Measurements from ENCODE around the gene MTARC1.
A peak's percentile ranks its signal among the peaks of the same experiment; 100 is the strongest.

MTARC1 gene

DNA sequence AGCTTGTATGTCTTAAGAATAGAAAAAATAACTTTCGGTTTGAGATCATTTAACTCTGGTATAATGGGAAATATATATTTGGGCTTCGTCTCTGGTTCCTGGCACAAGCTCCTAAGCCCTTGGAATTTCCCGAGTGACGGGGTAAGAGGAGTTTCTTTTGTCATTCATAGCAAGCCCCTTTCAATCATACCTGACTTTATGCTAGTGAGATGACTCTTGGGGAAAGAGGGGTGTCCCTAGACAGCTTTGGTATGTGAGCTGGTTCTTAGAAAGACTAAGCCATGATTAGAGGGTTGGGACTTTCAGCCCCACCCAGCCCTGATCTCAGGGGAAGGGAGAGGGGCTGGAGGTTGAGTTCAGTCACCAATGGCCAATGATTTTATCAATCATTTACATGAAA is 13.9 kb upstream of the MTARC1 start:
- no peak for DNase-seq

- DNase-seq: peak; percentile 11
Measured at GRCh38 chr1:220775240-220775853, 11.4 kb upstream of the MTARC1 start.

DNA sequence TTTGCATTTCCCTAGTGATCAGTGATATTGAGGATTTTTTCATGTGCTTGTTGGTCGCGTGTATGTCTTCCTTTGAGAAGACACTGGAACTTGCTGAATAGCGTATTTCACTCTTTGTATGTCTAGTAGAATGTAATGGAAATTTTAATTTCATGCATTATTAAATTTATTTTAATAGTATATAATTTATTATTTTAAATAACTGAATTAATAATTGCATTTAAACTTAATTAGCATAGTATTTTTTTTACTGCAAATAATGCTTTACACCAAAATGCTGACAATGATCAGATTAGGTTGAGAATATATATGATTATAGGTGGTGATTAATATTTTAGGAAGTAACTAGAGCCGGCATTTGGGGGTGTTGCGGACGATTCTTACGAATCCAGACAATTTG is 10.5 kb upstream of the MTARC1 start:
- no peak for DNase-seq

DNA sequence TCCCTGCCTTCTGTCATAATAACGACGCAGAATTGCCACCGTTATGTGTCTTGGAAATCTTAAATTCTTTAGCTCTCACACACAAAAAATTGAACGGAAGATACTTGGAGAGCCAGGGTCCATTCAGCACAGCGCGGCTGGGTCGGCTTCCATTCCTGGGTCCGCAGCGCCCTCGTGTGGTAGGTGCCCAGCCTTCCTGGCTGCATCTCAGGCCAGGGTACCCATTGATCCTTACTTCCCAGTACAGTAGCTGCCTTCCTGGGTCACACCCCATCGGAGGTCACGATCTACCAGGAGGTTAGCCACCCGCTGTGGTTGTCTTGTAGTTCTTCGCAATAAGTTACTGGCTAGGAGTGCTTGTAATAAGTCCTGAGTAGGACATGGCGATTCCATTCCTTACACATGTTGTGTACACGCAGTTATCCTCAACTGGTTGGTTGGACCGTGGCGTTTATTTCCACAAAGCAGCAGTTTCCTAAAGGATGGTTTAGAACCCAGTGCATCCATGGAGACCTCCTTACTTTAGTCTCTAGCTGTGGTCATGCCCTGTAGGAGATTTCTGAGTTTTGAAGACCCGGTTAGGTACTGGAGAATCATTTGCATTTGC is 9.9 kb upstream of the MTARC1 start:
- peak; percentile 71 for DNase-seq

- no peak for DNase-seq
Measured at GRCh38 chr1:220783453-220783852, 3.3 kb upstream of the MTARC1 start.

DNA sequence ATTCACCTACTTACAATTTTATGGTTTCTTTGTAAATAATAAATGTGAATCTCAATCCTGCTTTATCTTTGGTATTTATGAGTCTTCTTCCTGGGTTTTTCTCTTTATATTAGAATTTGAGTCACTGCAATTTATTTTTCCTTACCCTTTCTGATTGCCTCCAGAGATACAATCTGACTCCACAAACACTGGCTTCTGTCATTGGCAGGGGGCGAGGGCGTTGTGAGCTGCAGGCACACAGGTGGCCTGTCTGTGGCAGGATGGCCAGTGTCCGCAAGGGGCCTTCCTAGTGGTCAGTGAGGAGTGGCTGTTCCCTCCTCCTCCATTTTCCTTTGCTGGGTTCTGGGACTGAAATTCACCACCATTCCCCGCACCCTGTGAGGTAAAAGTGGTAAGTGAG is 2.0 kb upstream of the MTARC1 start:
- no peak for DNase-seq

GRCh38 chr1:220785166-220786056 is 1.3 kb upstream of the MTARC1 start:
- DNase-seq: no peak

DNA sequence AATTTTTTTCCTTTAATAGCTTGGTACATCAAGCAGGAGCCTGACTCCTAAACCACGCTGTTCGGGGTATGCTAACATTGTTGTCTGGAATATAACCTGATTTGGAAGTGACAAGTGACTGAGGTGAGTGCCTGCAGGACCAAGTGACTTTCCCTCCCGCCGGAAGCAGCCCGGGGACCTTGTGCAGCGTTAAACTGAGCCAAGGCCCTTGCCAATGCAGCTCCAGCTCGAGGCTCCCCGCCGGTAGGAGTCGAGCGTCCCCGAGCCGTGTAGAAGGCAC is 716 bp upstream of the MTARC1 start:
- DNase-seq: no peak

DNA sequence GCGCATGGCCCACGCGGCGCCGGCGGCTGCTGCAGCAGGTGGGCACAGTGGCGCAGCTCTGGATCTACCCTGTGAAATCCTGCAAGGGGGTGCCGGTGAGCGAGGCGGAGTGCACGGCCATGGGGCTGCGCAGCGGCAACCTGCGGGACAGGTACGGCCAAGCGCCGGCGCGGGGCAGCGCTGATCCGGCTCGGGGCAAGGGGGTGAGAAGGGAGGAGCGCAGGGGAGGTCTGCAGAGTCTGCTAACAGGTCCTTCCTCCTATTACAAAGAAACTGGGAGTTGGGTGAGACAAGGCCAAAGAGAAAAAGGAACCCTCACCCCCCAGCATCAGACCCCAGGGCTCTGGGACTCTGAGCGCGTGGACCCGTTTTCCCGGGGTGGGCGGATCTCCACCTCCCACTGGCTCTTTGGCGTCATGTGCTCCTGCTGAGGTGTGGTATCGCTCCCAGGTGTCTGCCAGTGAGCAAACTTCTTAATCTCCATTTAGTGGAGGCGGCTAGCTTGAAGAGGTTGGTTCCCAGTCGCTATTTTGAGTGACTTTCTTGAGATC is 431 bp downstream of the MTARC1 start:
- no peak for DNase-seq

- DNase-seq: no peak
Measured at GRCh38 chr1:220788900-220789299, 2.2 kb downstream of the MTARC1 start.

- no peak for DNase-seq
Measured at GRCh38 chr1:220789532-220790147, 2.9 kb downstream of the MTARC1 start.

GRCh38 chr1:220791285-220791684 is 4.6 kb downstream of the MTARC1 start:
- peak; percentile 1 for DNase-seq

DNA sequence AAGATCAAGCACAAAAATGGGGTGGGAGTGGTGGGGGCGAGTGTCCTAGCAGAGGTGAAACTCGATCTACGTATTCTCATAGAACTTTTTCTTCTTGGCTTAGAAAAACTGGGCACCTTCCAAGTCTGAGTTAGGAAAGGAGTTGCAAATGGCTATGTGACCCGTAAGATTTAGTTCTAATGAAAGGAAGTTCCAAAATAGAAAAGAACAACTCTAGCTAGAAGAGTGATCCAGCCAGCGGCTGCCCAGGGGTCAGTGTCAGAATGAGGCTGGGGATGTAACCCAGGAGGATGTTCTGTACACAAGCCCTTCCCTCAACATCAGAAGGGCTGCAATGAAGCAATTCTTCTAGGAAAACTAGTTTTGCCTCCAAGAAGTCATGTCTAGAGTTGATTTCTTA is 5.2 kb downstream of the MTARC1 start:
- DNase-seq: no peak

DNA sequence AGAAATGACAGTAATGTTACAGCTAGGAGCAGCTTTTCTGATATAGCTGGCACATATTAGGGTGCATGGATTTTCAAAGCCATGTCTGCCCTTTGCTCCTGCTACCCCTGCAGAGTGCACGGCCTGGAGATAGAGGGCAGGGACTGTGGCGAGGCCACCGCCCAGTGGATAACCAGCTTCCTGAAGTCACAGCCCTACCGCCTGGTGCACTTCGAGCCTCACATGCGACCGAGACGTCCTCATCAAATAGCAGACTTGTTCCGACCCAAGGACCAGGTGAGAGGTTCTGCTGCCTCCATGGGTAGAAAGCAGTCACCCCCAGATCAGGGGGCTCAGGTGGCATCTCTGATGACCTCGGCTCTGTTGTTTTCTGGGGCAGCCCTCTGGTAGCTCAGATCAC is 9.8 kb downstream of the MTARC1 start:
- DNase-seq: no peak

- DNase-seq: no peak
Measured at GRCh38 chr1:220797044-220797443, 10.3 kb downstream of the MTARC1 start.

DNA sequence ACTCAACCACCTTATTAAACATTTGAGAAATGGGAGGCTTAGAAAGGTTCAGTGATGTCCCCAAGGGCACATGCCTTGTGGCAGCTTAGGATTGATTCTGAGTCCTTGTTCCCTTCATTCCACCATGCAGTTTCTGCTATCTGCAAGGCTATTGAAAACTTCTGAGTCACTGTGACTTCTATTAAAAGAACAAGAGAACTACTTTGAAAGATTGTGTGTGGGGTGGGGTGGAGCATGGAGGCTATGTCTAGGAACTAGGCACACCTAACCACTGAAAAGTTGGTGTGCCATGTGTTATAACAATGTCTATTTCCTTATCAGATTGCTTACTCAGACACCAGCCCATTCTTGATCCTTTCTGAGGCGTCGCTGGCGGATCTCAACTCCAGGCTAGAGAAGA is 10.8 kb downstream of the MTARC1 start:
- DNase-seq: no peak

- DNase-seq: no peak
Measured at GRCh38 chr1:220798338-220798737, 11.6 kb downstream of the MTARC1 start.

DNA sequence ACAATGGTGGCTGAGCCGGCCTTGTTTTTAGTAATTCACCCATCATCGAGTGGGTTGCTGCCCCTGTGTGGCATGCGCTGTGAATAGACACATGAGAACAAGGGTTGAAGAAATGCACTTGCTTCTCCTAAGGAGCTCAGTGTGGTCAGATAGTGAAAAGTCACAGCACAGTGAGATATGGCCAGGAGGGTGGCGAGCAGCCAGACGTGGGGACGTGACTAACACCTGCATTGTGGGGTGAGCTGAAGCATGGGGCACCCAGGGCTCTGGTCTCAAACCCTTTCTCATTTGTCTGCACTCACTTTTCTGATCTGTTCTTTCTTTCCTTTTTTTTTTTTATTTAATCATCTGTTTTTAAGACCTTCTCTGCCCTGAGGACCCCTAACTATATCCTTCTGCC is 13.5 kb downstream of the MTARC1 start:
- DNase-seq: no peak

DNA sequence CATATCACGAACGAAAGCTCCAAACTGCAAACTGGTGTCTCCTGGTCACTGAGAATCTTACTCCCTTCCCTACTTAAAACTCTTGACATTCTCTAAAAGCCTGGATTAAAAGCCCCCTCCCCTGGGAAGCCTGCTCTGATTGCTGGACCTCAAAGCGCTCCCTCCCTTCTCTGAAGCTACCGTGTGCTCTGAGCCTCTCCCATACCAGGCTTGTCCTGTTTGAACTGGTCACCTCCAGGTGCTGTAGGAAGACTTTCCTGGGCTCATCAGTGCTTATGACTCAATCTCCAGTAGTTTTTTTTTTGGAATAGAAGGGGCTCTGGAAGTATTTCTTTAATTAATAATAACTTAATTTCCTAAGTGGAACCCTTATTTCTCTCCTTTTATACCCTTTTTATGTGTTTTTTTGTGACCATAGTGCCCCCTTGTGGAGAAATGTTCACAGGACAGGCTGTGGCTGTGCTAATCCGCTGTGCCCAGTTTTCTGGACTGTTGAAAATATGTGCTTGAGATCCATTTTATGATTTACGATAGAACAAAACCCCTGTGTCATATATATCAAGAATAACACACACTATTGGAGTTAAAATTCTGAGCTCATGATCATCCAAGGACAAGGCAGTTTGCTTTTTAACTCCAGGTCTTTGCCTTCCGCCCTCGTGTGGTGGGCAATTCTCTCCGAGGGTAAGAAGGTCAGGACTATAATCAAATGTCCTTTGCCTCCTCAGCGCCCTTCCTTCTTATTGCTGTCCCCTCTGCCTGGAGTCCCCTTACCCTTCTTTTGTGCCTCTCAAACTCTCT is 16.9 kb downstream of the MTARC1 start:
- peak; percentile 53 for DNase-seq

- DNase-seq: no peak
Measured at GRCh38 chr1:220804202-220804586, 17.5 kb downstream of the MTARC1 start.

GRCh38 chr1:220806408-220806807 is 19.7 kb downstream of the MTARC1 start:
- DNase-seq: no peak

DNA sequence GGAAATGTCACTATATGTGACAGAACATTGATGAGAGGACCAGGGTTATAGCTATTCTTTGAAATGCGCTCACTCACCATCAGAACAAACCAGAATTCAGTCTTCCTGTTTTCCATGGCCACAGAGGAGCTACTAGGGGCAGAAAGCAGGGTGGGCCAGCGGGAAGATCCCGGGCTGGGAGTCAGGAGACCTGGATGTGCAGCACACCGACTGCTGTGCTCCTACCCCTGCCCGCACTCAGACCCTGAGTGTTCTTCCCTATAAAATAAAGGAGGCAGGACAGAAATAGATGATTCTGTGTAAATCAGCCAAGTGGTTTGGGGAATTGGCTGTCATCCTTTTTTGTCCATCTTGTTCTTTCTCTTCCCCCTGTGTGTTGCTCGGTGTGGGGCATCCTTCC is 21.0 kb downstream of the MTARC1 start:
- DNase-seq: no peak
